WERI-Rb-1 (cell line): ENCODE data around the gene MEIS3.

Experiments used
- DNase-seq: peaks from one replicate; pipeline ENCODE4 v3.0.0-alpha.2; 2020
- H3K27ac ChIP-seq: fragments of 250-450 bp; sonication (Bioruptor Pico); 2 replicates; pipeline ENCODE4 v1.5.1; 2020; ENCODE audit warnings: mild to moderate bottlenecking, moderate library complexity
- H3K27me3 ChIP-seq: fragments of 250-450 bp; sonication (Bioruptor Pico); 2 replicates; pipeline ENCODE4 v1.5.1; 2021; ENCODE audit warnings: mild to moderate bottlenecking, low read depth, moderate library complexity; ENCODE audit not compliant: insufficient read depth, severe bottlenecking
- H3K36me3 ChIP-seq: fragments of 250-450 bp; sonication (Bioruptor Pico); 2 replicates; pipeline ENCODE4 v1.5.1; 2020; ENCODE audit warnings: mild to moderate bottlenecking, moderate library complexity
- H3K4me3 ChIP-seq: 2 replicates; pipeline ENCODE4 v1.5.1; 2011; ENCODE audit warnings: low read depth, mild to moderate bottlenecking, control low read depth, low read length
- H3K9me3 ChIP-seq: fragments of 250-450 bp; sonication (Bioruptor Pico); 2 replicates; pipeline ENCODE4 v1.5.1; 2021; ENCODE audit warnings: mild to moderate bottlenecking, moderate library complexity; ENCODE audit not compliant: severe bottlenecking
- TF ChIP-seq, protein P1 (sequence below): IDR thresholded peaks from 2 replicates; pipeline ENCODE4 v1.5.1; 2011; ENCODE audit warnings: low read depth, mild to moderate bottlenecking, control low read depth, inconsistent platforms, low read length

MEIS3 gene

DNA sequence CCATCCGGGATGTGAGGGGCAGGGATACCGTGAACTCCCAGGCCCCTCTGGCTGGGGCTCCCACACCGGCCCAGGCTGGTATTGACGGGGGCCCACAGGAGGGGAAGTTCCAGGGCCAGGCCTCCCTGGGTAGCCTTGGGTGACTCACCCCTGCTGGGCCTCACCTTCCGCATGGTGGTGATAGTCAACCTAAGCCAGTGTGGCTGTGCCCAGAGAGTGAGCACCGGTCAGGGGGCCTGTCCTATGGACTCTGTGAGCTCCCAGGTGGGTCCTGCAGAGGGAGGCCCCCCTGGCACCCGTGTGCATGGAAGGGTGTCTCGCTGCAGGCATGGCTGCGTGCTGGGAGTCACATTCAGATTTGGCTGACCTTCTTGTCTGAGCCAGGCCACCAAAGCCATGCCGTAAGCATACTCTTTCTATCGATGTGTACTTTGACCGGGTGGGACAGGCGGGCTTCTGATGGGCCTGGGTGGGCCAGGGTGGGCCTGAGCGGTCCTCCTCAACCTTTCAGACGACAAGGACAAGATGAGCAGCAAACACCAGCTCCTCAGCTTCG is 42.7 kb downstream of the MEIS3 start:
- H3K27me3 ChIP-seq: no peaks in the 10 kb centered on the region
- no peak overlapping the region for H3K27ac ChIP-seq
- H3K9me3 ChIP-seq: no peaks in the 10 kb centered on the region
- TF ChIP-seq, protein P1, sequence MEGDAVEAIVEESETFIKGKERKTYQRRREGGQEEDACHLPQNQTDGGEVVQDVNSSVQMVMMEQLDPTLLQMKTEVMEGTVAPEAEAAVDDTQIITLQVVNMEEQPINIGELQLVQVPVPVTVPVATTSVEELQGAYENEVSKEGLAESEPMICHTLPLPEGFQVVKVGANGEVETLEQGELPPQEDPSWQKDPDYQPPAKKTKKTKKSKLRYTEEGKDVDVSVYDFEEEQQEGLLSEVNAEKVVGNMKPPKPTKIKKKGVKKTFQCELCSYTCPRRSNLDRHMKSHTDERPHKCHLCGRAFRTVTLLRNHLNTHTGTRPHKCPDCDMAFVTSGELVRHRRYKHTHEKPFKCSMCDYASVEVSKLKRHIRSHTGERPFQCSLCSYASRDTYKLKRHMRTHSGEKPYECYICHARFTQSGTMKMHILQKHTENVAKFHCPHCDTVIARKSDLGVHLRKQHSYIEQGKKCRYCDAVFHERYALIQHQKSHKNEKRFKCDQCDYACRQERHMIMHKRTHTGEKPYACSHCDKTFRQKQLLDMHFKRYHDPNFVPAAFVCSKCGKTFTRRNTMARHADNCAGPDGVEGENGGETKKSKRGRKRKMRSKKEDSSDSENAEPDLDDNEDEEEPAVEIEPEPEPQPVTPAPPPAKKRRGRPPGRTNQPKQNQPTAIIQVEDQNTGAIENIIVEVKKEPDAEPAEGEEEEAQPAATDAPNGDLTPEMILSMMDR: no peak
- H3K4me3 ChIP-seq: no peak overlapping the region
- no peak for DNase-seq
- peaks cover 84% of the 10 kb centered on the region for H3K36me3 ChIP-seq

DNA sequence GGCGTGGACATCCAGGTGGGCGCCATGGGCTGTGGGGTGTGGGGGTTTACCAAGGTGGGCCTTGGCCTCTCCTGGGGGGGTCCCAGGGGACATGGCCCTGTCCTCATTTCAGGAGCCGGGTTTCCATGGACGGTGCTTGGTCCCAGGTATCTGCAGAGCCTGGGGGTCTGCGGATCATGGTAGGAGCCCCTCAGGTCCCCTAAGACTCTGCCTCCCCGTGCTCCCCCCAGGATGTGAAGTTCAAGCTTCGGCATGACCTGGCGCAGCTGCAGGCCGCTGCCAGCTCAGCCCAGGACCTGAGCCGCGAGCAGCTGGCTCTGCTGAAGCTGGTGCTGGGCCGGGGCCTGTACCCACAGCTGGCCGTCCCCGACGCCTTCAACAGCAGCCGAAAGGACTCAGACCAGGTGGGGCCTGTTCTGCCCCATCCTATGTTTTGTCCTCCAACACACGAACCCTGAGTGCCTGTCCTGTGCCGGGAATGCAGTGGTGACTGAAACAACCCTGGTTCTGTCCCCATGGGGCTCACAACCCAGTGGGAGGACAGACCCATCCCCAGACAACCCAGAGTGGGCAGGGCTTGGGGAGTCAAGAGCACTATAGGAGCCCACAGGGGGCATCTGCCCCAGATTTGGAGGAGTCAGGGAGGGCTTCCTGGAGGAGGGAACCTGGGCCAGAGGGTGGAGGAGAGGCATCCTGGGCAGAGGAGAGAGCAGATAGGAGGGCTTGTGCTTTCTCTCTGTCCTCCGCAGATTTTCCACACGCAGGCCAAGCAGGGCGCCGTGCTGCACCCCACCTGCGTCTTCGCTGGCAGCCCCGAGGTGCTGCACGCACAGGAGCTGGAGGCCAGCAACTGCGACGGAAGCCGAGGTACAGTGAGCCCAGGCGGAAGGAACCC is 43.4 kb downstream of the MEIS3 start:
- Histone ChIP-seq H3K9me3 (no peaks in the 10 kb centered on the region), H3K4me3 (no peak overlapping the region), H3K36me3 (peaks cover 84% of the 10 kb centered on the region), H3K27me3 (no peaks in the 10 kb centered on the region), H3K27ac (no peak overlapping the region)
- TF ChIP-seq, protein P1: no peak
- no peak for DNase-seq

DNA sequence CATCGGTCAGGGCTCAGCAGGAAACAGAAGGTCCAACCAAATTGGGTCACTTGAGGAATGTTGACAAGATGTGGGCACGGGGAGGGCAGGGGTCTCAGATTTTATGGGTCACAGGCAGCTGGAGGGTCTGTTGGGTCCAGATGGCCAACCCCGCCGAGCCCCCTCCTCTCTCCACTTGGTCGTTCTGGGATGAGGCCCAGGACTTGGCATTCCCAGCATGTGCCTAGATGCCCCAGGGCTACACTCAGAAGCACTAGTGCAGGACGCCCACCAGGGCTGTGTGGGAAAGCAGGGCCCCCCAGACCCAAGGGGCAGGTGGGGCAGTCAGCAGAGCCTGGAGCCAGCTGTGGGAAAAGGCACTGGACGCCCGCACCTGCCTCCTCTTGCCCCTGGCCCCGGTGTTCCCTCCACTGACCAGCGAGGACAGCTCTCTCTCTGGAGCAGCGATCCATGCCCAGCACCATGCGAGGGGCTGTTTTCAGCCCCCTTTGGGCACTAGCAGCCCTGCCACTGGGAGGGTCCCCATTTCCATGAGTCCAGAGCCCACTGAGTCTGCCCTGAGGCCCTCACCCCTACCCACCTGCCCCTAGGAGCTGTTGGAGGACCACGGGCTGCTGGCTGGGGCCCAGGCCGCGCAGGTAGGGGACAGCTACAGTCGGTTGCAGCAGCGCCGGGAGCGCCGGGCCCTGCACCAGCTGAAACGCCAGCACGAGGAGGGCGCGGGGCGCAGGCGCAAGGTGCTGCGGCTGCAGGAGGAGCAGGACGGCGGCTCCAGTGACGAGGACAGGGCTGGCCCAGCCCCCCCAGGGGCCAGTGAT is 44.2 kb downstream of the MEIS3 start:
- TF ChIP-seq, protein P1: no peak
- H3K4me3 ChIP-seq: no peak overlapping the region
- no peaks in the 10 kb centered on the region for H3K9me3 ChIP-seq
- peaks cover 91% of the 10 kb centered on the region for H3K36me3 ChIP-seq
- no peaks in the 10 kb centered on the region for H3K27me3 ChIP-seq
- no peak for DNase-seq
- no peak overlapping the region for H3K27ac ChIP-seq

DNA sequence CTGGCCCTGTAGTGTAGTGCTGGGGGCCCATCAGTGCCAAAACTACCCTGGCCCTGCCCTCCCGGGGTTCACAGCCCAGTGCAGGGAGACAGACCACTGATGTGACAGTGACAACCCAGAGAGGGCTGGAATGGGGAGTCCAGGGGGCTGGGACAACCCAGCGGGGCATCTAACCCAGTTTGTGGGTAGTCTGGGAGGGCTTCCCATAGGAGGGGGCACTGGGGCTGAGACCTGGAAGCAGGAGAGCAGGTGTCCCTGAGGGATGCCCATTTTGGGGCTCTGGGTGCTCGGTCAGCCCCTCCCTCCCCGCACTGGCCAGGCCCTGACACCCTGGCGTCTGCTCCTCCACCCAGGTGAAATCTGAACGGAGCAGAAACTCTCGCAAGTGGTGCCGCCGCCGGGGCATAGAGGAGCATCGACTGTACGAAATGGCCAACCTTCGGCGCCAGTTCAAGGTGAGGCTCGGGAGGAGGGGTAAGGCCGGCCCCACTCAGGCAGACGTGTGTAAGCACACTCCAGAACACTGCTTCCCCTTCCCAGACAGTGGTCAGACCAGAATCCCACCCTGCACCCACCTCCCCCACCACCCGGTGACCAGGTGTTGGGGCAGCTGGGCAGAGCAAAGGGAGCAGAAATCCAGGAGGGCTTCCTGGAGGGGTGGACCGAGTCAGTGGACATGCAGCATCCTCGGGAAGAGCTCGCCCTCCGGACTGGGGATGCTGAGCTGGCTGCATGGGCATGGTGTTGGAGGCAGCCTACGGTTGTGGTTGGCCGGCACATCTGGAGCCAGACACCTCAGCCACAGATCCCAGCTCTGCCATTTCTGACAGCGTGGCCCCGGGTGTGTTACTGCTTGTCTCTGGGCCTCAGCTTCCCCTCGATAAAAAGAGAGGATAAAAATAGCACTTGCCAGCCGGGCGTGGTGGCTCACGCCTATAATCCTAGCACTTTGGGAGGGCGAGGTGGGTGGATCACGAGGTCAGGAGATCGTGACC is 45.8 kb downstream of the MEIS3 start:
- peaks cover 93% of the 10 kb centered on the region for H3K36me3 ChIP-seq
- no peak overlapping the region for H3K4me3 ChIP-seq
- no peak for DNase-seq
- no peaks in the 10 kb centered on the region for H3K9me3 ChIP-seq
- H3K27me3 ChIP-seq: no peaks in the 10 kb centered on the region
- TF ChIP-seq, protein P1: no peak
- no peak overlapping the region for H3K27ac ChIP-seq

DNA sequence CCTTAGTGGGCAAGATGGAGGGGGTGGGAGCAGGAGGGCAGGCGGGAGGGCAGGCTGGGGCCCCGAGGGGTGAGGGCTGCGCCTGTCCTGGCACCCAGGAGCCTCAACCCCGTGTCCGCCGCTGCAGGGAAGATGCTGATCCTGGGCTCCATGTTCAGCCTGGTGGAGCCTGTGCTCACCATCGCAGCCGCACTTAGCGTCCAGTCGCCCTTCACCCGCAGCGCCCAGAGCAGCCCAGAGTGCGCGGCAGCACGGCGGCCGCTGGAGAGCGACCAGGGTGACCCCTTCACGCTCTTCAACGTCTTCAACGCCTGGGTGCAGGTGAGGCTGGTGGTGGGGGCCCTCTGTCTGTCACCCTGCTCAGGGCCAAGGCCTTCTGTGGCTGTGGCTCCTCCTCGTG is 46.7 kb downstream of the MEIS3 start:
- Histone ChIP-seq H3K27me3 (no peaks in the 10 kb centered on the region), H3K9me3 (no peaks in the 10 kb centered on the region), H3K4me3 (no peak overlapping the region), H3K36me3 (peaks cover 87% of the 10 kb centered on the region), H3K27ac (no peak overlapping the region)
- no peak for DNase-seq
- TF ChIP-seq, protein P1: no peak
